HepG2 (cell line): ENCODE data around the gene DYRK1B. TPM values are rescaled to one million over a fixed set of nuclear protein-coding genes. Genes with fewer than 3 reads are reported as not detected.
A peak's percentile ranks its signal among the peaks of the same experiment; 100 is the strongest.

Source experiments
- ATAC-seq: fragments of 200-7000 bp; cut with Tn5 transposase; 3 replicates; pipeline ENCODE4 v1.9.1; 2020; ENCODE audit warnings: mild to moderate bottlenecking, moderate library complexity
- BruUV-seq: library from RNA; stranded (reverse); fragments of 400-500 nt; replicated peaks from 2 replicates; lab custom pipeline; 2021; lab: Mats Ljungman, UMichigan
- CTCF ChIA-PET: fragments of 300-600 bp; formaldehyde crosslinking; extraction: SDS; loops from one replicate; lab custom pipeline; 2021; ENCODE audit warnings: low total read pairs, inconsistent platforms, low intra/inter-chr PET ratio; lab: Yijun Ruan, JAX
- POLR2A ChIA-PET: fragments of 350-600 bp; sonication (Branson Sonifier 250); formaldehyde crosslinking; loops from one replicate; lab custom pipeline; 2020; ENCODE audit warnings: antibody characterized with exemption, inconsistent platforms; lab: Yijun Ruan, JAX
- DNase-seq: peaks from one replicate; pipeline ENCODE4 v3.0.0-alpha.2; 2015; ENCODE audit warnings: low spot score
- FAIRE-seq: peaks from 3 replicates; lab custom pipeline; 2011; peaks lifted over from hg19 to GRCh38; lab: Jason Lieb, UNC
- H2AFZ ChIP-seq: one replicate; pipeline ENCODE4 v1.6.1; 2011; ENCODE audit warnings: low read length, inconsistent platforms
- H3K27ac ChIP-seq: fragments of 300-600 bp; 3 replicates; pipeline ENCODE4 v1.8.0; 2011; ENCODE audit warnings: mixed run types, mild to moderate bottlenecking, mixed read lengths, low read length, inconsistent platforms; ENCODE audit not compliant: insufficient read depth; ENCODE audit errors: extremely low read length
- H3K27me3 ChIP-seq, 2 experiments: fragments of 200-600 bp in 1 of 2; 2 replicates in 1 of 2; 3 replicates in 1 of 2; pipeline versions ENCODE4 v1.6.0 to v1.8.0; 2011; ENCODE audit warnings: low read length in 2 of 2, mild to moderate bottlenecking in 2 of 2, moderate library complexity in 2 of 2, inconsistent platforms in 1 of 2; ENCODE audit not compliant: insufficient read depth in 2 of 2, control insufficient read depth in 1 of 2
- H3K36me3 ChIP-seq, 2 experiments: fragments of 200-600 bp in 1 of 2; replicated peaks in 1 of 2; 2 replicates in 1 of 2; 3 replicates in 1 of 2; pipeline versions ENCODE4 v1.5.1 to v1.8.0; 2011; ENCODE audit warnings: low read length in 2 of 2, inconsistent platforms in 1 of 2; ENCODE audit not compliant: insufficient read depth in 2 of 2, control insufficient read depth in 1 of 2
- H3K4me1 ChIP-seq: 2 replicates; pipeline ENCODE4 v1.5.1; 2012; ENCODE audit warnings: low read length, inconsistent platforms; ENCODE audit not compliant: insufficient read depth
- H3K4me2 ChIP-seq: 2 replicates; pipeline ENCODE4 v1.6.0; 2011; ENCODE audit warnings: low read depth, low read length, inconsistent platforms
- H3K4me3 ChIP-seq, 3 experiments: fragments of 200-600 bp in 1 of 3; sonication (generic), shearing (Covaris generic) in 1 of 3; replicated peaks in 1 of 3; 2 replicates each; pipeline ENCODE4 v1.5.1; 2011 to 2016; ENCODE audit warnings: low read length in 3 of 3, inconsistent platforms in 2 of 3, low read depth in 2 of 3, mild to moderate bottlenecking in 2 of 3, control low read depth in 1 of 3, mixed read lengths in 1 of 3; ENCODE audit not compliant: insufficient read depth in 1 of 3
- H3K79me2 ChIP-seq: one replicate; pipeline ENCODE4 v1.6.1; 2011; ENCODE audit warnings: low read length, inconsistent platforms; ENCODE audit not compliant: insufficient read depth
- H3K9ac ChIP-seq: 2 replicates; pipeline ENCODE4 v1.6.0; 2011; ENCODE audit warnings: mild to moderate bottlenecking, low read depth, low read length, inconsistent platforms; ENCODE audit not compliant: insufficient read depth
- H3K9me3 ChIP-seq: 2 replicates; pipeline ENCODE4 v1.5.1; 2012; ENCODE audit warnings: mild to moderate bottlenecking, low read length
- H4K20me1 ChIP-seq: 2 replicates; pipeline ENCODE4 v1.6.0; 2011; ENCODE audit warnings: inconsistent platforms, mild to moderate bottlenecking, low read length, moderate library complexity; ENCODE audit not compliant: insufficient read depth
- GFI1 ChIP-seq: sonication (generic); formaldehyde crosslinking; IDR thresholded peaks from 2 replicates; pipeline ENCODE4 v1.5.0; 2020; ENCODE audit warnings: missing genetic modification reagents, mild to moderate bottlenecking, borderline replicate concordance
- HOXA7 ChIP-seq: sonication (generic); formaldehyde crosslinking; IDR thresholded peaks from 2 replicates; pipeline ENCODE4 v1.8.1; 2022; ENCODE audit warnings: mild to moderate bottlenecking, missing genetic modification reagents, moderate library complexity
- JUNB ChIP-seq: sonication (generic); formaldehyde crosslinking; IDR thresholded peaks from 2 replicates; pipeline ENCODE4 v1.8.0; 2022; ENCODE audit warnings: missing genetic modification reagents, mild to moderate bottlenecking, borderline replicate concordance
- PTBP1 ChIP-seq: fragments of 200-400 bp; formaldehyde crosslinking; IDR thresholded peaks from 2 replicates; pipeline ENCODE4 v1.6.1; 2018; ENCODE audit warnings: low read length, low read depth; ENCODE audit not compliant: poor library complexity, severe bottlenecking
- ZFP36 ChIP-seq: fragments of 150-350 bp; IDR thresholded peaks from 2 replicates; pipeline ENCODE4 v1.6.1; 2018; ENCODE audit warnings: borderline replicate concordance, low read length, low read depth; ENCODE audit not compliant: partially characterized antibody
- ZMYM3 ChIP-seq: sonication (generic); formaldehyde crosslinking; IDR thresholded peaks from 2 replicates; pipeline ENCODE4 v1.5.1; 2020; ENCODE audit warnings: mild to moderate bottlenecking, missing genetic modification reagents
- ZNF629 ChIP-seq: sonication (generic); formaldehyde crosslinking; conservative IDR thresholded peaks from 2 replicates; pipeline ENCODE4 v1.5.0; 2020; ENCODE audit warnings: missing genetic modification reagents
- ZNF768 ChIP-seq: sonication (generic); formaldehyde crosslinking; IDR thresholded peaks from 2 replicates; pipeline ENCODE4 v1.4.0; 2020; ENCODE audit warnings: missing genetic modification reagents
- WGBS: methylation state at CpG from one replicate; pipeline ENCODE4 v1.1.6; 2017; ENCODE audit warnings: low lambda C conversion rate; 5-methylcytosine and 5-hydroxymethylcytosine counted together
- in situ Hi-C: cut with HindIII; loops from 2 replicates; pipeline ENCODE4 v1.10.0; 2017; ENCODE audit warnings: low pct_unique_long_range_greater_than_20kb; ENCODE audit not compliant: extremely low pct_ligation_motif_present
- intact Hi-C: fragments of 100-400 bp; cut with micrococcal nuclease; formaldehyde crosslinking; loops from one replicate; pipeline ENCODE4 v1.10.0; 2022; ENCODE audit not compliant: unreplicated experiment
- polyA plus RNA-seq, 8 experiments: library from polyadenylated mRNA; depleted of rRNA in 3 of 8; stranded (reverse) in 7 of 8; unstranded in 1 of 8; fragments of >200 nt; fragmentation: Illumina TruSeq in 4 of 8; extraction: Trizol in 4 of 8; gene quantifications; 2 replicates each; pipeline versions ENCODE4 v1.2.1 to v1.2.3, GENCODE V29; 2011 to 2016; ENCODE audit warnings: low read depth in 4 of 8, missing spikeins in 1 of 8, mixed read lengths in 1 of 8; ENCODE audit not compliant: insufficient read depth in 1 of 8
- total RNA-seq, 5 experiments: library from RNA; depleted of rRNA; stranded (reverse); fragments of >200 nt; fragmentation: Illumina TruSeq; extraction: Trizol; gene quantifications; 2 replicates each; pipeline ENCODE4 v1.2.3, GENCODE V29; 2016; ENCODE audit warnings: low read depth in 1 of 5

DYRK1B gene
- total and polyA plus RNA-seq, 2 of the 13 experiments (the other 11 are each of a cell fraction or from before 2014, with no cell fraction given), result 0.82 to 1.3 TPM

GRCh38 chr19:39845172-39845571 lies 11.2 kb upstream of the DYRK1B start:
- peak overlapping the region; percentile 96 for H3K4me2 ChIP-seq
- ATAC-seq (no peak), FAIRE-seq (no peak), DNase-seq (no peak)
- peaks cover 70% of the 10 kb centered on the region for H3K4me1 ChIP-seq
- H3K27ac ChIP-seq, result peak overlapping the region; percentile 40
- ChIA-PET POLR2A (interaction anchor here (0.7 to 2.3 kb wide), 2 partner anchors 125 to 440 kb away, joined by 3 to 16 read pairs; partner anchors contain the start of gene PSMC4), CTCF (no interaction called here)
- in situ Hi-C loops, result no loop called here
- intact Hi-C loops, result no loop called here
- H2AFZ ChIP-seq, result no peak overlapping the region
- no TSS peak for BruUV-seq
- H4K20me1 ChIP-seq, result peaks cover 39% of the 10 kb centered on the region
- no peaks in the 10 kb centered on the region for H3K9me3 ChIP-seq
- 12% methylated on average over 5 of the region's 5 CpGs for WGBS
- H3K9ac ChIP-seq, result peak overlapping the region; percentile 83
- H3K36me3 ChIP-seq, result peaks cover under 1 to 14% of the 10 kb centered on the region in 2 experiments; a peak in 4 of 5 replicates
- peaks cover 57% of the 10 kb centered on the region for H3K79me2 ChIP-seq
- H3K4me3 ChIP-seq, result peak overlapping the region; percentile 69 to 86 (median 84)
- H3K27me3 ChIP-seq, result no peaks in the 10 kb centered on the region; a peak in 1 of 5 replicates
- TF ChIP-seq PTBP1, result no peak
- no peak for TF ChIP-seq JUNB (CRISPR knock-in tag)
- TF ChIP-seq ZNF629 (CRISPR knock-in tag), result peak; percentile 41; the same call in 1 of the 2 replicates
- TF ChIP-seq ZNF768 (CRISPR knock-in tag), result peak; percentile 89; the same call in 1 of the 2 replicates
- TF ChIP-seq ZFP36, result peak; percentile 19
- no peak for TF ChIP-seq GFI1 (CRISPR knock-in tag)
- peak; percentile 30; the same call in 1 of the 2 replicates for TF ChIP-seq ZMYM3
- TF ChIP-seq HOXA7 (CRISPR knock-in tag), result no peak
